PFSK-1 (cell line): ENCODE data around the gene SPPL2C.

ENCODE experiments used
- POLR2AphosphoS5 ChIP-seq: IDR thresholded peaks from 2 replicates; pipeline ENCODE4 v1.6.1; 2012; ENCODE audit warnings: low read depth, mild to moderate bottlenecking, control low read depth, low read length, moderate library complexity
- SIN3A ChIP-seq: IDR thresholded peaks from 2 replicates; pipeline ENCODE4 v1.6.1; 2012; ENCODE audit warnings: mild to moderate bottlenecking, low read length, moderate library complexity, borderline replicate concordance; ENCODE audit not compliant: insufficient read depth
- TAF1 ChIP-seq: IDR thresholded peaks from 2 replicates; pipeline ENCODE4 v1.6.1; 2012; ENCODE audit warnings: low read length, control low read depth, borderline replicate concordance; ENCODE audit not compliant: insufficient read depth

DNA sequence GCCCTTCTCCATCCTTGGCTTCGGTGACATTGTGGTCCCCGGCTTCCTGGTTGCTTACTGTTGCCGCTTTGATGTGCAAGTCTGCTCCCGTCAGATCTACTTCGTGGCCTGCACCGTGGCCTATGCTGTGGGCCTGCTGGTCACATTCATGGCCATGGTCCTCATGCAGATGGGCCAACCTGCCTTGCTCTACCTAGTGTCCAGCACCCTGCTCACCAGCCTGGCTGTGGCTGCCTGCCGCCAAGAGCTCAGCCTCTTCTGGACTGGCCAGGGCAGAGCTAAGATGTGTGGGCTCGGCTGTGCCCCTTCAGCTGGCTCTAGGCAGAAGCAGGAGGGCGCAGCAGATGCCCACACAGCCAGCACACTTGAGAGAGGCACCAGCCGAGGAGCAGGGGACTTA is 1.5 kb downstream of the SPPL2C start:
- TF ChIP-seq TAF1 = no peak
- TF ChIP-seq POLR2AphosphoS5 = no peak
- no peak for TF ChIP-seq SIN3A
